Activated CD4-positive, alpha-beta T cell treated with anti-CD3 and anti-CD28 coated beads, Interleukin-2, amount 50 U/mL, for 24 hours (primary cell): ENCODE results near the gene TFAP2E.
A peak's percentile ranks its signal among the peaks of the same experiment; 100 is the strongest.

ENCODE experiments used
- DNase-seq, 2 donors: peaks; one replicate each; pipeline ENCODE4 v3.0.0-alpha.2; 2020; ENCODE audit warnings: low read depth in 1 of 2, low spot score in 1 of 2

TFAP2E gene

DNA sequence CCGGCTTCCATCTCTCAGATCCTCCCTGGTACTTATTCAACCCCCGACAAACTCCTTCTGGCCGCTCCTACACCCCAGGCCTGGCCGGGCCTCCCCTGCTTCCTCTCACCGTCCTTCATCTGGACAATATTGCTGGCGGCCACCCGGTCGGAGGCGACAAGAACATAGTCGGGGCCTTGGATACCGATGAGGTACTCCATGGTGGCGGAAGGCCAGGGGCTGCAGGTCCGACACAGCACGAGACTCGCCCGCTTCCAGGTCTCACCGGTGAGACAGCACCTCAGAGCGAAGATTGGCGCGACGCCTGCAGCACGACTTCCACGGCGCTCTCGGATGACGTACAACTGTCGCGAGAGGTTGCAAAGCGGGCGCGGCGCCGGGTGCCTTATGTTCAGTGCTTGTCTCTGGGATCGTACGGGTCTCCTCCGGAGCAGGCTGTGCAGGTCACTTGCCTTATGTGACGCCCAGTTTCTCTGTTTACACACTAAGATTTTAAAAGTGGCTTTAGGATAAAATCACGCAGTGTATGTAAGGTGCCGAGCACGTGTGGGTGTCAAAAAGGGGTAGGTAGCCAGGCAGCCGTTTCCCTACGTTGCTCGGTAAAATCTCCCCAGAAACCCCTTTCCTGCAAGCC, 68.2 kb downstream of the TFAP2E start, which contains the start of gene PSMB2:
TSS of gene PSMB2 (minus strand) at position 294 of the 634 bp plus-strand sequence. CDS start at position 200, 94 bp downstream.
- DNase-seq, result peak; percentile 95 to 96

DNA sequence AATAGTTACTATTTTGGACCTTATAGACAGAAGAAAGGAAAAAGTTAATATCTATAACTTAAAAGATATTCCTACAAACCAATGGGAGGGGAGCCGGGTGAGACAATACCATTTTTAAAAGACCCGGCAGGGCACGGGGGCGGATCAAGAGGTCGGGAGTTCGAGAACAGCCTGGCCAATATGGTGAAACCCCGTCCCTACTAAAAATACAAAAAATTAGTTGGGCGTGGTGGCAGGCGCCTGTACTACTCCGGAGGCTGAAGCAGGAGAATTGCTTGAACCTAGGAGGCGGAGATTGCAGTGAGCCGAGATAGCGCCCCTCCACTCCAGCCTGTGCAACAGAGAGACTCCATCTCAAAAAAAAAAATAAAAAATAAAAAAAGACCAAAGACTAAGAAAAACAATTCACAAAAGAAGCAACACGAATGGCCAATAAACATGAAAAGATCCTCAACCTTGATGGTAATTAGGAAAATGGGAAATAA, 69.4 kb downstream of the TFAP2E start:
- no peak for DNase-seq

DNA sequence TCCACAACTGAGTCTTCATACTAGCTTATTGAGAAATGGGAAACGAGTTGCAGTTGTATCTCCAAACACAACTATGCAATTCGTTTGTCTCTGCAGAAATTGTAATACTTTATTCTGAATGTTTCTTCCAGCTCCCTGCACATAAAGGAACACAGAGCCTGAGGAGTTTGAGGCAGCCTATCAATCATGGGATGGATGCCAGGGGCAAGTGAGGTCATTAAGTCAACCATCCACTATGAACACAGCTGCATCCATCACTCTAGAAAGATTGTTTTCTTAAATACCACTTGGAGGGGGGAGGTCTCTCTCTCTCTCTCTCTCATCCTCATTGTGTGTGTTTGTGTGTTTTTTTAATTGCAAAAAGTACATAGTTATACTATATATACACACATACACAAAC, 71.1 kb downstream of the TFAP2E start:
- no peak for DNase-seq
